Endothelial cell of umbilical vein (primary cell): ENCODE measurements around the gene RPGRIP1L. TPM values are rescaled to one million over a fixed set of nuclear protein-coding genes. Genes with fewer than 3 reads are reported as not detected.

Source experiments
- BruUV-seq: library from RNA; stranded (reverse); fragments of 400-500 nt; replicated peaks from 2 replicates; lab custom pipeline; 2021; lab: Mats Ljungman, UMichigan
- CTCF ChIA-PET: fragments of 300-600, 350-600 bp; sonication (Branson Sonifier 250); formaldehyde crosslinking; loops from one replicate; lab custom pipeline; 2021; ENCODE audit warnings: antibody characterized with exemption, inconsistent platforms; lab: Charles Lee
- POLR2A ChIA-PET: fragments of 300-600, 350-600 bp; sonication (Branson Sonifier 250); formaldehyde crosslinking; loops from one replicate; lab custom pipeline; 2021; ENCODE audit warnings: antibody characterized with exemption, inconsistent platforms; lab: Charles Lee
- DNase-seq: peaks from one replicate; pipeline ENCODE4 v3.0.0-alpha.2; 2011; ENCODE audit warnings: low read depth, low spot score
- FAIRE-seq: peaks from 2 replicates; lab custom pipeline; 2011; peaks lifted over from hg19 to GRCh38; lab: Jason Lieb, UNC
- H2AFZ ChIP-seq: 2 replicates; pipeline ENCODE4 v1.6.0; 2012; ENCODE audit warnings: low read depth, low read length, control low read depth, inconsistent platforms
- H3K27ac ChIP-seq: 2 replicates; pipeline ENCODE4 v1.5.1; 2011; ENCODE audit warnings: low read depth, mild to moderate bottlenecking, control low read depth, low read length, moderate library complexity; ENCODE audit not compliant: insufficient read depth
- H3K27me3 ChIP-seq, 2 experiments: 2 replicates each; pipeline versions ENCODE4 v1.6.0 to v1.6.1; 2011; ENCODE audit warnings: low read length in 2 of 2, mixed read lengths in 1 of 2; ENCODE audit not compliant: control insufficient read depth in 2 of 2, insufficient read depth in 2 of 2
- H3K36me3 ChIP-seq, 2 experiments: 2 replicates in 1 of 2; 3 replicates in 1 of 2; pipeline ENCODE4 v1.5.1; 2011; ENCODE audit warnings: low read length in 2 of 2, mild to moderate bottlenecking in 1 of 2, moderate library complexity in 1 of 2; ENCODE audit not compliant: control insufficient read depth in 2 of 2, insufficient read depth in 2 of 2; ENCODE audit errors: extremely low read depth in 1 of 2
- H3K4me1 ChIP-seq: 3 replicates; pipeline ENCODE4 v1.5.1; 2011; ENCODE audit warnings: mild to moderate bottlenecking, low read length; ENCODE audit not compliant: control insufficient read depth, insufficient read depth; ENCODE audit errors: extremely low read depth
- H3K4me2 ChIP-seq: 2 replicates; pipeline ENCODE4 v1.6.1; 2011; ENCODE audit warnings: low read length, control low read depth, mixed read lengths; ENCODE audit not compliant: insufficient read depth
- H3K4me3 ChIP-seq, 3 experiments: fragments of 200-600 bp in 1 of 3; sonication (generic), shearing (Covaris generic) in 1 of 3; replicated peaks in 1 of 3; 2 replicates each; pipeline ENCODE4 v1.5.1; 2011 to 2016; ENCODE audit warnings: control low read depth in 3 of 3, low read length in 3 of 3, mild to moderate bottlenecking in 2 of 3, inconsistent platforms in 1 of 3, low read depth in 1 of 3, moderate library complexity in 1 of 3; ENCODE audit not compliant: insufficient read depth in 1 of 3
- H3K79me2 ChIP-seq: 2 replicates; pipeline ENCODE4 v1.6.0; 2012; ENCODE audit warnings: low read length, inconsistent platforms; ENCODE audit not compliant: control insufficient read depth, insufficient read depth
- H3K9ac ChIP-seq: replicated peaks from 2 replicates; pipeline ENCODE3; 2011; ENCODE audit warnings: low read length, control low read depth; ENCODE audit not compliant: insufficient read depth; ENCODE audit errors: extremely low read depth
- H3K9me1 ChIP-seq: replicated peaks from 3 replicates; pipeline ENCODE4 v1.6.0; 2011; ENCODE audit warnings: mild to moderate bottlenecking, low read length; ENCODE audit not compliant: control insufficient read depth, insufficient read depth; ENCODE audit errors: extremely low read depth
- H3K9me3 ChIP-seq: replicated peaks from 2 replicates; pipeline ENCODE4 v1.5.1; 2012; ENCODE audit warnings: low read length, inconsistent platforms; ENCODE audit not compliant: control insufficient read depth, insufficient read depth
- H4K20me1 ChIP-seq: replicated peaks from 2 replicates; pipeline ENCODE3; 2011; ENCODE audit warnings: mild to moderate bottlenecking, low read length; ENCODE audit not compliant: control insufficient read depth, insufficient read depth; ENCODE audit errors: extremely low read depth
- EZH2 ChIP-seq: IDR thresholded peaks from 2 replicates; pipeline ENCODE4 v1.6.1; 2012; ENCODE audit warnings: borderline replicate concordance, low read depth, mild to moderate bottlenecking, moderate library complexity, low read length, inconsistent platforms; ENCODE audit not compliant: severe bottlenecking
- FOS ChIP-seq: IDR thresholded peaks from 2 replicates; pipeline ENCODE4 v1.6.1; 2011; ENCODE audit warnings: mild to moderate bottlenecking, low read length, moderate library complexity, borderline replicate concordance; ENCODE audit not compliant: insufficient read depth
- GATA2 ChIP-seq: IDR thresholded peaks from 2 replicates; pipeline ENCODE4 v1.7.0; 2011; ENCODE audit warnings: low read depth, mild to moderate bottlenecking, moderate library complexity, mixed read lengths, low read length; ENCODE audit not compliant: insufficient read length, insufficient read depth
- JUN ChIP-seq: IDR thresholded peaks from 2 replicates; pipeline ENCODE4 v1.6.1; 2011; ENCODE audit warnings: borderline replicate concordance, low read depth; ENCODE audit not compliant: insufficient read length, insufficient read depth
- MYC ChIP-seq: IDR thresholded peaks from one replicate; pipeline ENCODE4 v1.6.1; 2011; ENCODE audit warnings: mild to moderate bottlenecking, low read depth, low read length
- POLR2A ChIP-seq: IDR thresholded peaks from 2 replicates; pipeline ENCODE4 v1.6.1; 2012; ENCODE audit warnings: low read depth, mild to moderate bottlenecking, control low read depth, low read length
- POLR2AphosphoS5 ChIP-seq: IDR thresholded peaks from 2 replicates; pipeline ENCODE4 v1.6.1; 2012; ENCODE audit warnings: low read depth, mild to moderate bottlenecking, control low read depth, low read length, moderate library complexity; ENCODE audit not compliant: insufficient read depth
- dilution Hi-C: fragments of 300-500 bp; cut with MboI; formaldehyde crosslinking; loops from one replicate; pipeline ENCODE4 v1.15.0; 2019; ENCODE audit warnings: low sequenced_read_pairs; ENCODE audit not compliant: extremely low pct_ligation_motif_present
- intact Hi-C: fragments of 100-400 bp; cut with micrococcal nuclease; formaldehyde crosslinking; loops from one replicate; pipeline ENCODE4 v1.10.0; 2022
- polyA plus RNA-seq, 4 experiments: library from polyadenylated mRNA; depleted of rRNA in 3 of 4; stranded (reverse) in 3 of 4; unstranded in 1 of 4; fragments of >200 nt; gene quantifications; 2 replicates each; pipeline versions ENCODE4 v1.2.1 to v1.2.3, GENCODE V29; 2011 to 2012; ENCODE audit warnings: missing spikeins in 1 of 4
- total RNA-seq: library from RNA; stranded (reverse); gene quantifications from 2 replicates; pipeline ENCODE4 v1.2.3, GENCODE V29; 2021
- TF ChIP-seq, protein P1 (sequence below): IDR thresholded peaks from 2 replicates; pipeline ENCODE4 v1.6.1; 2011; ENCODE audit not compliant: insufficient read depth, insufficient read length
- TF ChIP-seq, protein P2 (sequence below), 2 donors: IDR thresholded peaks; 1 replicate in 1 of 2; 2 replicates in 1 of 2; pipeline ENCODE4 v1.5.1; 2011; ENCODE audit warnings: low read length in 2 of 2, mild to moderate bottlenecking in 2 of 2, moderate library complexity in 2 of 2, control low read depth in 1 of 2, inconsistent platforms in 1 of 2, low read depth in 1 of 2; ENCODE audit not compliant: insufficient read depth in 1 of 2; ENCODE audit errors: extremely low read depth in 1 of 2

Gene RPGRIP1L
- total and polyA plus RNA-seq, 2 donors (not counting 3 experiments of a cell fraction or from before 2014, with no cell fraction given) = 3.2 to 13.2 TPM

DNA sequence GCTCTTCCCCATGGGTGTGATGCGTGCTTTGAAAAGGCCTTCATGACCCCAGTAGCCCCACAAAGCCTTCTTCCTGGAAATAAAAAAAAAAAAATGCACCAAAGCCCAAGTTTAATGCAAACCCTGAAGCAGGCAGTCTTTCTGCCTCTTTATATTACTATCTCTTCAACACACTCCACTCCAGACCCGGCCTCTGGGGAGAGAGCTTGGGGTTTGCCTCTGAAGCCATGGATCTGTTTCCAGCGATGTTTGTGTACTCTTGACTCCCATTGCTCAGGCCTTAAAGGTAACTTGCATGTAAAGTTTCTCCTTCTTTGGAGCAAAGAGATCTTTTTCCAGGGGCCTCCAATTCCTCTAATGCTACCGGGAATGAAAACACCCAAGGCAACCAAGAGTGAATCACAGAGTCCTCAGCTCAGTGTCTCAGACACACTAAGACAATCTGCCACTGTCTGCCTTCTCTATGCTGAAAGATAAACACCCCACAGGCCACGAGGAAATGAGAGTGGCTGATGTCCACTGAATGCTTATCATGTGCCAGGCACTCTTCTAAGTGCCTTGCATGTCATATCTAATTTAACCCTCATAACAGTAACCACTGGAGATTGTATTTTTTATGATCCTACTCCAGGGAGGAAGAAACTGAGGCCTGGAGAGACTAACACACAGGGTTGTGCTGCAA, 144.2 kb downstream of the RPGRIP1L start:
- no peaks in the 10 kb centered on the region for H4K20me1 ChIP-seq
- H3K4me2 ChIP-seq = no peak overlapping the region
- no peak overlapping the region for H3K4me3 ChIP-seq
- H3K9ac ChIP-seq = no peak overlapping the region
- H3K9me3 ChIP-seq = no peaks in the 10 kb centered on the region
- H3K36me3 ChIP-seq = no peaks in the 10 kb centered on the region
- dilution Hi-C loops = no loop called here
- H3K79me2 ChIP-seq = no peaks in the 10 kb centered on the region
- H3K27ac ChIP-seq = no peak overlapping the region
- H3K27me3 ChIP-seq = no peaks in the 10 kb centered on the region
- POLR2A ChIA-PET = no interaction called here
- no TSS peak for BruUV-seq
- H3K4me1 ChIP-seq = no peaks in the 10 kb centered on the region
- FAIRE-seq (no peak), DNase-seq (no peak)
- no peaks in the 10 kb centered on the region for H3K9me1 ChIP-seq
- intact Hi-C loops = loop anchor here (10.0 kb wide), 1 partner anchor 1905 kb away; no protein-coding TSS in a partner anchor
- CTCF ChIA-PET = interaction anchor here (0.6 to 1.8 kb wide), 4 partner anchors 9 to 77 kb away, joined by 3 to 14 read pairs (median 5); no protein-coding TSS in a partner anchor
- TF ChIP-seq, protein P1, sequence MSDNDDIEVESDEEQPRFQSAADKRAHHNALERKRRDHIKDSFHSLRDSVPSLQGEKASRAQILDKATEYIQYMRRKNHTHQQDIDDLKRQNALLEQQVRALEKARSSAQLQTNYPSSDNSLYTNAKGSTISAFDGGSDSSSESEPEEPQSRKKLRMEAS = no peak
- TF ChIP-seq JUN (no peak), GATA2 (no peak), FOS (no peak), EZH2 (no peak), POLR2A (no peak), MYC (no peak), POLR2AphosphoS5 (no peak)
- TF ChIP-seq, protein P2, sequence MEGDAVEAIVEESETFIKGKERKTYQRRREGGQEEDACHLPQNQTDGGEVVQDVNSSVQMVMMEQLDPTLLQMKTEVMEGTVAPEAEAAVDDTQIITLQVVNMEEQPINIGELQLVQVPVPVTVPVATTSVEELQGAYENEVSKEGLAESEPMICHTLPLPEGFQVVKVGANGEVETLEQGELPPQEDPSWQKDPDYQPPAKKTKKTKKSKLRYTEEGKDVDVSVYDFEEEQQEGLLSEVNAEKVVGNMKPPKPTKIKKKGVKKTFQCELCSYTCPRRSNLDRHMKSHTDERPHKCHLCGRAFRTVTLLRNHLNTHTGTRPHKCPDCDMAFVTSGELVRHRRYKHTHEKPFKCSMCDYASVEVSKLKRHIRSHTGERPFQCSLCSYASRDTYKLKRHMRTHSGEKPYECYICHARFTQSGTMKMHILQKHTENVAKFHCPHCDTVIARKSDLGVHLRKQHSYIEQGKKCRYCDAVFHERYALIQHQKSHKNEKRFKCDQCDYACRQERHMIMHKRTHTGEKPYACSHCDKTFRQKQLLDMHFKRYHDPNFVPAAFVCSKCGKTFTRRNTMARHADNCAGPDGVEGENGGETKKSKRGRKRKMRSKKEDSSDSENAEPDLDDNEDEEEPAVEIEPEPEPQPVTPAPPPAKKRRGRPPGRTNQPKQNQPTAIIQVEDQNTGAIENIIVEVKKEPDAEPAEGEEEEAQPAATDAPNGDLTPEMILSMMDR (IDR thresholded peaks at IDR 0.05; ENCODE audit: extremely low read depth in 1 of 2, insufficient read depth in 1 of 2, low read depth in 1 of 2, low read length in 2 of 2) = no peak
- H2AFZ ChIP-seq = no peak overlapping the region
